ENCODE measurements around the gene R3HDM4.

The R3HDM4 gene

GRCh38 chr19:848386-848921 is 64.6 kb downstream of the R3HDM4 start:
- in situ Hi-C loops (cut with MboI; ENCODE audit: low sequenced_read_pairs) = no loop called here
